Activated effector memory CD4-positive, alpha-beta T cell treated with Interleukin-2 at 50 U/mL for 16 hours (primary cell): ENCODE measurements around the gene DNMBP.
"Not testable (repeated sequence)": the region's sequence is repeated elsewhere in the genome, so short reads cannot be mapped to it uniquely, and the experiment has no call there.

Experiments used
- DNase-seq: peaks from one replicate; pipeline ENCODE4 v3.0.0-alpha.2; 2020

DNMBP gene

GRCh38 chr10:99984211-99985034 is 25.3 kb downstream of the DNMBP start:
- no peak for DNase-seq

GRCh38 chr10:99983280-99983988 is 26.3 kb downstream of the DNMBP start:
- no peak for DNase-seq

- DNase-seq = no peak
These were observed 27.0 kb downstream of the DNMBP start for GRCh38 chr10:99982728-99983127.

- no peak for DNase-seq
These were observed 28.1 kb downstream of the DNMBP start for GRCh38 chr10:99981581-99982199.

GRCh38 chr10:99979066-99979685 is 30.6 kb downstream of the DNMBP start:
- no peak for DNase-seq

GRCh38 chr10:99977916-99978315 is 31.8 kb downstream of the DNMBP start:
- no peak for DNase-seq

- DNase-seq = no peak
These were observed 32.7 kb downstream of the DNMBP start for GRCh38 chr10:99976886-99977665.

DNA sequence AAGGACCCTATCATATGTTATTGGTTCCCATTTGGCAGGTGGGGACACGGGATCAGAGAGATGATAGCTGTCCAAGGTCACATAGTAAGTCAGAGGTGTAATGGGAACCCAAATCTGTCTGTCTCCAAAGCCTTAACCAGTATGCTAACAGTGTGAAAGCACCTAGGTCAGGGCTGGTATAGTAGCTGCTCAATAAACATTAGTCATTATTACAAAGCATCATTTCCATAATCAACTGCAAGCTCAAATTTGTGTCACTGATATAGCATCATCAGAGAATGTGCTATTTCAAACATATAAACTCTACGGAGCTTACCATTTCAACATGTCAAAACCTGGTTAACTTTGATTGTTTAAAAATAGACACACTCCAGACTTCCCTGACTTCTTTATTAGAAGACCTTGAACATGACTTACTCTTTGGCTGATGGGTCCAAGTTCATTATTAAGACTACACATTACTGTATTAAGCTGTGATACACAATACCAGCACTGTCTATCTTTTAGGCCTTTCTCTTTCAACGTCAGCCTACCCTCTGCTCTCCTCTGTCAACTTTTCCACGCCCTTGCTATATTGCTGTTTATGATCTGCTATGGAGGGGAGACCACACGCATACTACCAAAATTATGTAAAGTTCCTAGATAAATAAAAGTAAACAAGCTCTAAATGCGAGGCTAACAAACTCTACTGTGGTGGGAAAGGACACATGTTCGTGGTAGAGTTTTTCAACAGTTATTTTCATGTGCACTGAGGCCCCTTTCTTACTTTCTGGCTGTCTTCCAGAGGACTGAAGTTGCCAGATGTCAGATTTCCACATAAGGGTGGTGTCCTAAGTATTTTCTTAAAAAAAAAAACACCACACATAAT is 33.6 kb downstream of the DNMBP start:
- DNase-seq = no peak

- no peak for DNase-seq
These were observed 34.5 kb downstream of the DNMBP start for GRCh38 chr10:99975106-99975829.

DNA sequence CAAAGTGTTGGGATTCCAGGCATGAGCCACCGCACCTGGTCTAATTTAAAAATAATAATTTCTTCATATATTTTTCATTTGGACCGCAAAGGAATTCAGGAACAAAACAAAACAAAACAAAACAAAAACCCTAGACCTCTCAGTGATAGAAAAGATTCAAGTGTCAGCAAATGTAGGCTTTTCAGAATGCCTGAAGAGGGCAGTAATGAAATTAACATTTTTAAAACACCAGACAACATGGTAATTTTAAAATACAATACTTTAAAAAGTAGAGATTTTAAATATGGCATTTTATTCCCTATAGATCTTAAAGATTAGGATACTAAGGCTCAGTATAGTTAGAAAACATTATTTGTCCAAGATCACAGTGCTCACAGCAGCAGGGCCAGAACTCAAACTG is 36.6 kb downstream of the DNMBP start:
- DNase-seq = no peak

DNA sequence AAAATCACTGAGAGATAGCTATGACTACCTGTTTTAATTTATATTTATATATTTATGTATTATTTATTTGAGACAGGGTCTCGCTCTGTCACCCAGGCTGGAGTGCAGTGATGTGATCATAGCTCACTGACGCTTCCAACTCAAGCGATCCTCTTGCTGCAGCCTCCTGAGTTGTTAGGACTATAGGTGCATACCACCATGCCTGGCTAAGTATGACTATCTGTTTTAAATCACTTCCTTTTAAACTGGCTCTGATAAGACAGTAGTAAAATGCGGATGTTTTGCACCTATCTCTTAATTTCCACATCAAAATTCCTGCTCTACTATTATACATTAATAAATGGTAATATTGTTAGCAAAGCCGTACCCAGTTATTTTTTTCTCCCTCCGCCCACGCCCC is 41.8 kb downstream of the DNMBP start:
- DNase-seq = no peak

DNA sequence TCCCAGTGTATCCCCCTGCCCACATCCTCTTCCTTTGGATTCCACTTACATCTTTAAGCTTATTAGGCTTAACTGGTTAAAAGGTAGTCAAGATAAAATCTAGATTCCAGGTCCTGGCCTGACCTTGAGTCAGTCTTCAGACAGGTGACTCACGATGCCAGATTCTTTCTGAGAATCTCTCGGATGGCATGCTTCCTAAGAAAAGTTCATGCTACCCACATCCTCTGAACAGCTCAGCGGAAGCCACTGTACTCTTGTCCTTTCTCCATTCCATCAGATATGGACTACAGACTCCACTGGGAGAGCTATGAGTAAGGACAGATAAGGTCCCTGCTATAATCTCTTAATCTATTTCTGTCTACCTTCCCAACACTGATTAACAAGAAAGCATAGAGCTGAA is 43.4 kb downstream of the DNMBP start:
- DNase-seq = no peak

DNA sequence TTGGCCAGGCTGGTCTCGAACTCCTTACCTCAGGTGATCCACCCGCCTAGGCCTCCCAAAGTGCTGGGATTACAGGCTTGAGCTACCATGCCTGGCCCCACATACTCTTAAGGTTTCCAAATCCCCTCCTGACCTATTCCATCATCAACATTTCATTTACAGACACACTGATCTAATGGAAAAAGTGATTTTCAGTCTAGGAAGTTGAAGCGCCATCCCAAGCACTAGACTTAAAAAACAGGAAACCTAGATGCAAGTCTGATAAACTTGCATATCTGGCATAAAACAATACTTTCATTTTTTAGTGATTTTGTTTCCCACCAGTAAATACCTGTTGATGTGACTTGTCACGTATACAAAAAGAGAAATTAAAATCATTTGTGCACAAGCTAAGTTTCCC is 44.0 kb downstream of the DNMBP start:
- DNase-seq = no peak

DNA sequence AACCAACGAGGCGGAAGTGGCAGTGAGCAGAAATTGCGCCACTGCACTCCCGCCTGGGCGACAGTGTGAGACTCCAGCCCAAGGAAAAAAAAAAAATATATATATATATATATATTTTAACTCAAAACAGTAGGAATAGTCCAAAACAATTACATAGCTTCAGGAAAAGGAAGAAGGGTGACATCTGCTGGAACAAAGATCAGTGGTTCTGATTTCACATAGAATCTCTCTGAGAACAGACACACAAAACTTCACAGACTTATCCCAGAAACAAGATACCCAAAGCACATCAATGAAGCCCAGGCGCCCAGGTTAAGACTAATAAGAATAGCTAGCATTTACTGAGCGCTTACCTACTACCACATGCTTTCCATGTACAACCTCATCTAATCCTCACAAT is 45.0 kb downstream of the DNMBP start:
- no peak for DNase-seq

- not testable (repeated sequence) for DNase-seq
These were observed 46.1 kb downstream of the DNMBP start for GRCh38 chr10:99963467-99964165.

DNA sequence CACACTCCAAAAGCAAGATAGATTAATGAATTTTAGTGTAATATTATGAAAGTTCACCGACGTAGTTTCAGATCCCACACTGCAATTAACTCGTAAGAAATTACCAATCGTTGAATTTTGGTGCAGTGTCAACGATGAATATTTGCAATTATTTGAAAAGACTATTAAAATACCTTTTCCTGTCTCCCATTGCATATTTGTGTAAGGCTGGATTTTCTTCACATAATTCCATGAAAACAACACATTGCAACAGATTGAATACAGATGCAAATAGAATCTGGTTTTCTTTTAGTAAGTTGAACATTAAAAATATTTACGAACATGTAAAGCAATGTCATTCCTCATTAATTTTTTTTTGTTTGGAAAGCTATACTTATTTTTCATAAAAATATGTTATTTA is 50.9 kb downstream of the DNMBP start:
- no peak for DNase-seq

- DNase-seq = no peak
These were observed 51.4 kb downstream of the DNMBP start for GRCh38 chr10:99958302-99958701.

DNA sequence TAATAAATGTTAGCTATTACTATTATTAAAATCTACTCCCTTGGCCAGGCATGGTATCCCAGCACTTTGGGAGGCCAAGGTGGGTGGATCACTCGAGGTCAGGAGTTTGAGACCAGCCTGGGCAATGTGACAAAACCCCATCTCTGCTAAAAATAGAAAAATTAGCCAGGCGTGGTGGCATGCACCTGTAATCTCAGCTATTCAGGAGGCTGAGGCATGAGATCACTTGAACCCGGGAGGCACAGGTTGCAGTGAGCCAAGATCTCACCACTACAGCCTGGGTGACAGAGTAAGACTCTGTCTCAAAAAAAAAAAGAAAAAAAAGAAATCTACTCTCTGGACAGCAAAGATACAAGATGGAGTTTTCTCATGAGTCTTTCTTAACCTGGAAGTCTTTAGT is 56.2 kb downstream of the DNMBP start:
- not testable (repeated sequence) for DNase-seq

- DNase-seq = no peak
These were observed 56.9 kb downstream of the DNMBP start for GRCh38 chr10:99952799-99953198.

- DNase-seq = not testable (repeated sequence)
These were observed 63.7 kb downstream of the DNMBP start for GRCh38 chr10:99946051-99946450.
